ENCODE measurements around the gene ERCC2.

The ERCC2 gene

DNA sequence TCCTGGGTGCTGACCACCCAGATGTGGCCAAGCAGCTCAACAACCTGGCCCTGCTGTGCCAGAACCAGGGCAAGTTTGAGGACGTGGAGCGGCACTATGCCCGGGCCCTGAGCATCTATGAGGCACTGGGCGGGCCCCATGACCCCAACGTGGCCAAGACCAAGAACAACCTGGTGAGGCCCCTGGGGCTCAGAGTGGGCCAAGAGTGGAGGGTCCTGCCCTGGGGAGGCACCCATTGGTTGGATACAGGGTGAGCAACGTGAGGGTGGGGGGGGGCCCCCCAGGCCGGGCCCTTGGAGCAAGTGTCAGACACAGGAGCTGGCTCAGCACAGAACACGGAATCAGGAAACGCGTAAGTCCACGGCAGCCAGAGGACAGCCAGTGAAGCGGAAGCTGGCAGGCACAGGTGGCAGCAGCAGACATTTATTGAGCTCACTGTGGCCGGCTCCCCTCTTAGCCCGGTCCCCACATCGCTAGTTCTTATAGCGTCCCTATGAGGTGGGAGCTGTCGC, 20.9 kb downstream of the ERCC2 start:
- no peak for DNase-seq (ENCODE audit: low read depth)
- TF ChIP-seq, protein P1, sequence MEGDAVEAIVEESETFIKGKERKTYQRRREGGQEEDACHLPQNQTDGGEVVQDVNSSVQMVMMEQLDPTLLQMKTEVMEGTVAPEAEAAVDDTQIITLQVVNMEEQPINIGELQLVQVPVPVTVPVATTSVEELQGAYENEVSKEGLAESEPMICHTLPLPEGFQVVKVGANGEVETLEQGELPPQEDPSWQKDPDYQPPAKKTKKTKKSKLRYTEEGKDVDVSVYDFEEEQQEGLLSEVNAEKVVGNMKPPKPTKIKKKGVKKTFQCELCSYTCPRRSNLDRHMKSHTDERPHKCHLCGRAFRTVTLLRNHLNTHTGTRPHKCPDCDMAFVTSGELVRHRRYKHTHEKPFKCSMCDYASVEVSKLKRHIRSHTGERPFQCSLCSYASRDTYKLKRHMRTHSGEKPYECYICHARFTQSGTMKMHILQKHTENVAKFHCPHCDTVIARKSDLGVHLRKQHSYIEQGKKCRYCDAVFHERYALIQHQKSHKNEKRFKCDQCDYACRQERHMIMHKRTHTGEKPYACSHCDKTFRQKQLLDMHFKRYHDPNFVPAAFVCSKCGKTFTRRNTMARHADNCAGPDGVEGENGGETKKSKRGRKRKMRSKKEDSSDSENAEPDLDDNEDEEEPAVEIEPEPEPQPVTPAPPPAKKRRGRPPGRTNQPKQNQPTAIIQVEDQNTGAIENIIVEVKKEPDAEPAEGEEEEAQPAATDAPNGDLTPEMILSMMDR (IDR thresholded peaks at IDR 0.05; ENCODE audit: control insufficient read depth, extremely low read depth, insufficient read depth), result no peak
- no peak overlapping the region for H3K4me3 ChIP-seq (ENCODE audit: low read depth, low read length)

DNA sequence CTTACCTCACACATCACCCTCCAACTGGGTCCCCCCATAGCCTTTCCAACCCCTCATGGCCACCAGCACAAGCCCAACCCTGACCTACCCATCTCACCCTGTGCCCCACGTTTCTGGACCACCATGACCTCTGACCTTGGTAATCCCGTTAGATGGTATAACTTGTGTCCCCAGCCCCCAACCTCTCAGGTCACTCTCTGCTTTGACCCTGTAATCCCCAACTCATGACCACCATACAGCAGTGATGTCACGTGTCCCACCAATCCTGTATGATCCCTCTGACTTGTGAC, 21.3 kb downstream of the ERCC2 start:
- DNase-seq (ENCODE audit: low read depth), result no peak
- TF ChIP-seq, protein P1 (IDR thresholded peaks at IDR 0.05; ENCODE audit: control insufficient read depth, extremely low read depth, insufficient read depth), result no peak

DNA sequence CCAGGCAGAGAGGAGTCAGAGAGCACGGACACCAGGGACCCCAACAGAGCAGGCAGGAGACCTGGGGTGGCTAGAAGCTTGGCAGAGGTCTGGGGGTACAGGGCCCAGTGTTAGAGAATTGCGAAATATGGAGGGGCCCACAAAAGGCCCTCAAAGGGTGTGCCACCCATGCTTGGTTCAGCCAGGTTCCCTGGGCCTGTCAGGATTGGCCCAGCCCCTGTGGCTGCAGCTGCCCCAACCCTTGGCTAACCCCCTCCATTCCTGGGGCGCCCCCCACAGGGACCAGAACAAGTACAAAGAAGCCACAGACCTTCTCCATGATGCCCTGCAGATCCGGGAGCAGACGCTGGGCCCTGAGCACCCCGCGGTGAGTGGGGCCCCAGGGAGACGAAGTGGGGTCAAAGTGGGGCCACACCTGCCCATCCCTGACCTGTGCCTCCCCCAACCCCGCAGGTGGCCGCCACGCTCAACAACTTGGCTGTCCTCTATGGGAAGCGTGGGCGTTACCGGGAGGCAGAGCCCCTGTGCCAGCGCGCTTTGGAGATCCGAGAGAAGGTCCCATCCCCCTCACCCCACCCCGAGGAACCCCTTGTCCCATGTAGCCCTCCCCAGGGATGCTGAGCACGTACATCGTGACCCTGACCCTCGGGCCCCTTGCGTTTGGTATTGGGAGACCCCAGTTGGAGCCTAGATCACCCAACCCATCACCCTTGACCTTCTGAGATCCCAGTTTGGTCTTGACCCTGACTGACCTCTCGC, 21.8 kb downstream of the ERCC2 start:
- TF ChIP-seq, protein P1 (IDR thresholded peaks at IDR 0.05; ENCODE audit: control insufficient read depth, extremely low read depth, insufficient read depth), result no peak

More for the DNA sequence above, 21.3 kb downstream of the ERCC2 start:
- no peak overlapping the region for H3K4me3 ChIP-seq (ENCODE audit: low read depth, low read length)

DNA sequence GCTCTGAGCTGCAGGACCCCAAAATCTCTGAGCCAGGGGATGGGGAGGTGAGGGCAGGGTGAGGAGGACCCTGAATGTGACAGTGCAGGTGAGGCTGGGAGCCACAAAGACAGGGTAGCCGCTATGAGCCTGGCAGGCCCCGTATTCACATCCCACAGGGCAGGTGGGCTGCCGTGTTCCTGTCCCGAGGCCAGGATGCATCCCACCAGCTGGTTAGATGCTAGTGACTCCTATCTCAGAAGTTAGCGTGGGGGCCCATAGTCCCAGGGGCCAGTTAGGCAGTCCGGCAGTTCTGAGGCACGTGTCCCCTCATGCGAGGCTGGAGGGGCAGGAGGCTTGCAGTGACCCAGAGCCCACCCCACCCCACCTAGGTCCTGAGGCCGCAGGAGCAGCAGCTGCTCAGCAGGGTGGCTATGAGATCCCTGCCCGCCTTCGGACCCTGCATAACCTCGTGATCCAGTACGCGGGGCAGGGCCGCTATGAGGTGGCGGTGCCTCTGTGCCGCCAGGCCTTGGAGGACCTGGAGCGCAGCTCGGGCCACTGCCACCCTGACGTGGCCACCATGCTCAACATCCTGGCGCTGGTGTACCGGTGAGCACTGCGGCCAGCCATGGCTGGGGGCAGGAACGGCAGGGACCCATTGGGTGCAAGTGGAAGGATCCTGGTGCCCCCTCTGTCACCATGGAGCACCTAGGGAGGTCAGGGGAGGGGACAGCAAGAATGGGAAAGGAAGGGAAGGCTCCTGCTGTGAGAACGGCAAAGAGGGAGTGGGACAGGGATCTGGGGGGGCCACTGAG, 22.6 kb downstream of the ERCC2 start:
- DNase-seq (ENCODE audit: low read depth), result no peak
- TF ChIP-seq, protein P1 (IDR thresholded peaks at IDR 0.05; ENCODE audit: control insufficient read depth, extremely low read depth, insufficient read depth), result no peak
- no peak overlapping the region for H3K4me3 ChIP-seq (ENCODE audit: low read depth, low read length)

More for the DNA sequence above, 21.8 kb downstream of the ERCC2 start:
- no peak overlapping the region for H3K4me3 ChIP-seq (ENCODE audit: low read depth, low read length)
- no peak for DNase-seq (ENCODE audit: low read depth)

DNA sequence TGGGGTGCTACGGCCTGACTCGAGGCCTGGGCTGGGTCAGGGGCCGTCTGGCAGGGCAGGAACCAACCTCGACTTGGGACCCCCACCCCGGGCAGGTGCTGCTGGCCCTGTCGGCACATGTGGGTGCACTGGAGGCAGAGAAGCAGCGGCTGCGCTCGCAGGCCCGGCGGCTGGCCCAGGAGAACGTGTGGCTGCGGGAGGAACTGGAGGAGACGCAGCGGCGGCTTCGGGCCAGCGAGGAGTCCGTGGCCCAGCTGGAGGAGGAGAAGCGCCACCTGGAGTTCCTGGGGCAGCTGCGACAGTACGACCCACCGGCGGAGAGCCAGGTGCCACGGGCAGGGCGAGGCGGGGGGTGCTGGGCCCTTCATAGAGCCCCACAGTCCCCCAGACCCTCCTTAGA, 23.9 kb downstream of the ERCC2 start:
- TF ChIP-seq, protein P1 (IDR thresholded peaks at IDR 0.05; ENCODE audit: control insufficient read depth, extremely low read depth, insufficient read depth), result no peak
- no peak overlapping the region for H3K4me3 ChIP-seq (ENCODE audit: low read depth, low read length)
- no peak for DNase-seq (ENCODE audit: low read depth)

DNA sequence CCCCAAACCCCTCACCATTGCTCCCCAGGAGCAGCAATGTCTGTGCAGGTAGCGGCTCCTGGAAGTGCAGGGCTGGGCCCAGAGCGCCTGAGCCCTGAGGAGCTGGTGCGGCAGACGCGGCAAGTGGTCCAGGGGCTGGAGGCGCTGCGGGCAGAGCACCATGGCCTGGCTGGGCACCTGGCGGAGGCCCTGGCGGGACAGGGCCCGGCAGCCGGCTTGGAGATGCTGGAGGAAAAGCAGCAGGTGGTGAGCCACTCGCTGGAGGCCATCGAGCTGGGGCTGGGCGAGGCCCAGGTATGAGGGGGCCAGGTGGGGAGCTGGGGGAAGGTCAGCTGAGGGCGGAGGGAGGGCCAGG, 24.9 kb downstream of the ERCC2 start:
- H3K4me3 ChIP-seq (ENCODE audit: low read depth, low read length), result no peak overlapping the region
- TF ChIP-seq, protein P1 (IDR thresholded peaks at IDR 0.05; ENCODE audit: control insufficient read depth, extremely low read depth, insufficient read depth), result no peak
- DNase-seq (ENCODE audit: low read depth), result no peak

Measured in LNCaP clone FGC (cell line).